Measurements from ENCODE around the gene ANKRD9. TPM values are rescaled to one million over a fixed set of nuclear protein-coding genes. Genes with fewer than 3 reads are reported as not detected.

ANKRD9 gene
- total and polyA plus RNA-seq, 2 of the 13 experiments (the other 11 are each of a cell fraction or from before 2014, with no cell fraction given) = 10.0 to 15.0 TPM

DNA sequence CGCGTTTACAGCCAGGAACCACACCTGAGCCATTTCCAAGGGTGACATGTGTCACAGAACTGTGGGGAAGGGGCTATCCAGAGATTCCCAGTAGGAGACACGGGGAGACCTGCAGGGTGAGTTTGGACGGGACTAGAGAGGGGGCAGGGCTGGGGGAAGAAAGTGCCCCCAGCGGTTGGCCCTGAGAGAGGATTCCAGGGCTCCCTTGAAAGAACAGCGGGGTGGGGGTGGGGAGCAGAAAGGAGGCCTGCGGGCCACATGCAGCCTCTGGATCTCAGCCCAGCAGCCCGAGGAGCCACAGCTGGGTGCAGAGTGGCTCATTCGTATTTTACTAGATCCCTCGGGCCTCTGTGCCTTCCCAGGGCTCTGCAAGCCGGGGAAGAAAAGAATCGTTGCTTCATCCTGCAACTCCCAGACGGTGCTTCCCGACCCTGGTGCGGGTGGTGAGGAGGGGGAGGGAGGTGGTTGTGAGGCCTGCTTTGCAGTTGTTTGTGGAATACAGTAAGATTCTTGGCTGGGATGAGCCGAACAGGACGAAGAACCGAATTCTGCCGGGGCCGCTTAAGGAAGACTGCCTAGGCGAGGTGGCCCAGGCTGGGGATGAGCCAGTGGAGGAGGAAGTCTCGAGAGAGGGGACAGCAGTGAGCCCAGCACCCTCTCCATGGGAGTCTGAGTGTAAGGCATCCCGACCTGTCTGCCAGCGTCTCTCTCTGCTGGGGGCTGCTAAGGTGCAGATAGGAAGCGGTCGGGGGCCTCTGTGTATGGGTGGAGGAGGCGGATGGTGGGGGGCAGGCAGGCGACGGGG, 36.1 kb upstream of the ANKRD9 start (continued):
- TF ChIP-seq, protein P1, sequence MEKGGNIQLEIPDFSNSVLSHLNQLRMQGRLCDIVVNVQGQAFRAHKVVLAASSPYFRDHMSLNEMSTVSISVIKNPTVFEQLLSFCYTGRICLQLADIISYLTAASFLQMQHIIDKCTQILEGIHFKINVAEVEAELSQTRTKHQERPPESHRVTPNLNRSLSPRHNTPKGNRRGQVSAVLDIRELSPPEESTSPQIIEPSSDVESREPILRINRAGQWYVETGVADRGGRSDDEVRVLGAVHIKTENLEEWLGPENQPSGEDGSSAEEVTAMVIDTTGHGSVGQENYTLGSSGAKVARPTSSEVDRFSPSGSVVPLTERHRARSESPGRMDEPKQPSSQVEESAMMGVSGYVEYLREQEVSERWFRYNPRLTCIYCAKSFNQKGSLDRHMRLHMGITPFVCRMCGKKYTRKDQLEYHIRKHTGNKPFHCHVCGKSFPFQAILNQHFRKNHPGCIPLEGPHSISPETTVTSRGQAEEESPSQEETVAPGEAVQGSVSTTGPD (CRISPR knock-in tag; IDR thresholded peaks at IDR 0.05) = peak; percentile 61; the same call in 1 of the 2 replicates
- peak; percentile 54 for TF ChIP-seq TEAD3 (CRISPR knock-in tag; optimal IDR thresholded peaks at IDR 0.05; ENCODE audit: borderline replicate concordance)
- TF ChIP-seq, protein P2, sequence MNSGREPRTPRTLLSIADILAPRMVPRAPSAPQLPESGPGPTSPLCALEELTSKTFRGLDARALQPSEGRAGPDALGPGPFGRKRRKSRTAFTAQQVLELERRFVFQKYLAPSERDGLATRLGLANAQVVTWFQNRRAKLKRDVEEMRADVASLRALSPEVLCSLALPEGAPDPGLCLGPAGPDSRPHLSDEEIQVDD (CRISPR knock-in tag; IDR thresholded peaks at IDR 0.05; ENCODE audit: borderline replicate concordance) = no peak
- TF ChIP-seq YEATS4 (CRISPR knock-in tag; IDR thresholded peaks at IDR 0.05; ENCODE audit: borderline replicate concordance) = no peak; the same call in 1 of the 2 replicates
- 0 out of 2 replicates have a peak, but pooled peaks have one; percentile 4 for TF ChIP-seq GATAD2A (CRISPR knock-in tag; IDR thresholded peaks at IDR 0.05)
- no peak; the same call in 1 of the 2 replicates for TF ChIP-seq ZNF547 (CRISPR knock-in tag; IDR thresholded peaks at IDR 0.05)
- TF ChIP-seq ZNF350 (CRISPR knock-in tag; IDR thresholded peaks at IDR 0.05; ENCODE audit: borderline replicate concordance, low read depth) = peak; percentile 32; the same call in 1 of the 2 replicates
- TF ChIP-seq ZNF235 (CRISPR knock-in tag; IDR thresholded peaks at IDR 0.05; ENCODE audit: borderline replicate concordance) = no peak
- TF ChIP-seq, protein P3, sequence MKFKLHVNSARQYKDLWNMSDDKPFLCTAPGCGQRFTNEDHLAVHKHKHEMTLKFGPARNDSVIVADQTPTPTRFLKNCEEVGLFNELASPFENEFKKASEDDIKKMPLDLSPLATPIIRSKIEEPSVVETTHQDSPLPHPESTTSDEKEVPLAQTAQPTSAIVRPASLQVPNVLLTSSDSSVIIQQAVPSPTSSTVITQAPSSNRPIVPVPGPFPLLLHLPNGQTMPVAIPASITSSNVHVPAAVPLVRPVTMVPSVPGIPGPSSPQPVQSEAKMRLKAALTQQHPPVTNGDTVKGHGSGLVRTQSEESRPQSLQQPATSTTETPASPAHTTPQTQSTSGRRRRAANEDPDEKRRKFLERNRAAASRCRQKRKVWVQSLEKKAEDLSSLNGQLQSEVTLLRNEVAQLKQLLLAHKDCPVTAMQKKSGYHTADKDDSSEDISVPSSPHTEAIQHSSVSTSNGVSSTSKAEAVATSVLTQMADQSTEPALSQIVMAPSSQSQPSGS (CRISPR knock-in tag; IDR thresholded peaks at IDR 0.05) = peak; percentile 21; the same call in 1 of the 2 replicates
- no peak for TF ChIP-seq ZNF549 (CRISPR knock-in tag; IDR thresholded peaks at IDR 0.05)
- TF ChIP-seq MATR3 (CRISPR knock-in tag; IDR thresholded peaks at IDR 0.05) = no peak
- TF ChIP-seq MEF2D (CRISPR knock-in tag; IDR thresholded peaks at IDR 0.05) = peak; percentile 12; the same call in 1 of the 2 replicates
- no peak for TF ChIP-seq RFX1 (IDR thresholded peaks at IDR 0.05)
- no peak for TF ChIP-seq ZNF432 (CRISPR knock-in tag; IDR thresholded peaks at IDR 0.05; ENCODE audit: borderline replicate concordance)
- TF ChIP-seq REL (CRISPR knock-in tag; conservative IDR thresholded peaks at IDR 0.05) = 0 out of 2 replicates have a peak, but pooled peaks have one; percentile 10
- no peak for TF ChIP-seq NBN (conservative IDR thresholded peaks at IDR 0.05)
- no peak for TF ChIP-seq ARNT2 (CRISPR knock-in tag; IDR thresholded peaks at IDR 0.05; ENCODE audit: low read depth)
- 0 out of 2 replicates have a peak, but pooled peaks have one; percentile 76 for TF ChIP-seq CAMTA2 (CRISPR knock-in tag; IDR thresholded peaks at IDR 0.05; ENCODE audit: borderline replicate concordance)
- peak; percentile 67 for TF ChIP-seq PHF8 (CRISPR knock-in tag; IDR thresholded peaks at IDR 0.05)
- peak; percentile 59 for TF ChIP-seq CHD2 (IDR thresholded peaks at IDR 0.05; ENCODE audit: low read depth, low read length)
- TF ChIP-seq ZNF615 (CRISPR knock-in tag; IDR thresholded peaks at IDR 0.05; ENCODE audit: borderline replicate concordance) = peak; percentile 75; the same call in 1 of the 2 replicates
- TF ChIP-seq TMF1 (CRISPR knock-in tag; IDR thresholded peaks at IDR 0.05; ENCODE audit: low read depth) = no peak
- TF ChIP-seq, protein P4, sequence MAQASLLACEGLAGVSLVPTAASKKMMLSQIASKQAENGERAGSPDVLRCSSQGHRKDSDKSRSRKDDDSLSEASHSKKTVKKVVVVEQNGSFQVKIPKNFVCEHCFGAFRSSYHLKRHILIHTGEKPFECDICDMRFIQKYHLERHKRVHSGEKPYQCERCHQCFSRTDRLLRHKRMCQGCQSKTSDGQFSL (CRISPR knock-in tag; IDR thresholded peaks at IDR 0.05) = 0 out of 2 replicates have a peak, but pooled peaks have one; percentile 26
- no peak for TF ChIP-seq ZNF260 (CRISPR knock-in tag; IDR thresholded peaks at IDR 0.05; ENCODE audit: borderline replicate concordance, low read depth)
- TF ChIP-seq, protein P5, sequence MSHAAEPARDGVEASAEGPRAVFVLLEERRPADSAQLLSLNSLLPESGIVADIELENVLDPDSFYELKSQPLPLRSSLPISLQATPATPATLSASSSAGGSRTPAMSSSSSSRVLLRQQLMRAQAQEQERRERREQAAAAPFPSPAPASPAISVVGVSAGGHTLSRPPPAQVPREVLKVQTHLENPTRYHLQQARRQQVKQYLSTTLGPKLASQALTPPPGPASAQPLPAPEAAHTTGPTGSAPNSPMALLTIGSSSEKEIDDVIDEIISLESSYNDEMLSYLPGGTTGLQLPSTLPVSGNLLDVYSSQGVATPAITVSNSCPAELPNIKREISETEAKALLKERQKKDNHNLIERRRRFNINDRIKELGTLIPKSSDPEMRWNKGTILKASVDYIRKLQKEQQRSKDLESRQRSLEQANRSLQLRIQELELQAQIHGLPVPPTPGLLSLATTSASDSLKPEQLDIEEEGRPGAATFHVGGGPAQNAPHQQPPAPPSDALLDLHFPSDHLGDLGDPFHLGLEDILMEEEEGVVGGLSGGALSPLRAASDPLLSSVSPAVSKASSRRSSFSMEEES (CRISPR knock-in tag; IDR thresholded peaks at IDR 0.05) = peak; percentile 41; the same call in 1 of the 2 replicates
- 0 out of 2 replicates have a peak, but pooled peaks have one; percentile 2 for TF ChIP-seq NR2C2 (CRISPR knock-in tag; IDR thresholded peaks at IDR 0.05; ENCODE audit: borderline replicate concordance)
